GM12891 (cell line): ENCODE results near the gene DDX10.

Experiments used
- PAX5 ChIP-seq: IDR thresholded peaks from 2 replicates; pipeline ENCODE4 v1.6.1; 2011; ENCODE audit warnings: low read length, moderate library complexity, mild to moderate bottlenecking; ENCODE audit not compliant: insufficient read depth, severe bottlenecking
- POLR2A ChIP-seq: IDR thresholded peaks from 2 replicates; pipeline ENCODE4 v1.6.1; 2011; ENCODE audit warnings: low read depth, low read length, control low read depth
- POLR2AphosphoS5 ChIP-seq: IDR thresholded peaks from 2 replicates; pipeline ENCODE4 v1.6.1; 2011; ENCODE audit warnings: low read depth, low read length, control low read depth
- POU2F2 ChIP-seq: IDR thresholded peaks from 2 replicates; pipeline ENCODE4 v1.6.1; 2011; ENCODE audit warnings: low read depth, mild to moderate bottlenecking, control low read depth, low read length, moderate library complexity
- SPI1 ChIP-seq: IDR thresholded peaks from 2 replicates; pipeline ENCODE4 v1.6.1; 2011; ENCODE audit warnings: low read depth, low read length, control low read depth
- TAF1 ChIP-seq: IDR thresholded peaks from 2 replicates; pipeline ENCODE4 v1.6.1; 2011; ENCODE audit warnings: low read depth, low read length, control low read depth

GRCh38 chr11:108931168-108931567 is 266.3 kb downstream of the DDX10 start:
- TF ChIP-seq POLR2A (no peak), TAF1 (no peak), SPI1 (no peak), POLR2AphosphoS5 (no peak), POU2F2 (no peak), PAX5 (no peak)
